COR-L47 (cell line): ENCODE results near the gene CELSR1.

Source experiments
- DNase-seq: peaks from one replicate; lab custom pipeline; 2025; lab: John Stamatoyannopoulos, UW

The CELSR1 gene

GRCh38 chr22:46575911-46576555, 38.6 kb upstream of the CELSR1 start:
- DNase-seq: no peak

DNA sequence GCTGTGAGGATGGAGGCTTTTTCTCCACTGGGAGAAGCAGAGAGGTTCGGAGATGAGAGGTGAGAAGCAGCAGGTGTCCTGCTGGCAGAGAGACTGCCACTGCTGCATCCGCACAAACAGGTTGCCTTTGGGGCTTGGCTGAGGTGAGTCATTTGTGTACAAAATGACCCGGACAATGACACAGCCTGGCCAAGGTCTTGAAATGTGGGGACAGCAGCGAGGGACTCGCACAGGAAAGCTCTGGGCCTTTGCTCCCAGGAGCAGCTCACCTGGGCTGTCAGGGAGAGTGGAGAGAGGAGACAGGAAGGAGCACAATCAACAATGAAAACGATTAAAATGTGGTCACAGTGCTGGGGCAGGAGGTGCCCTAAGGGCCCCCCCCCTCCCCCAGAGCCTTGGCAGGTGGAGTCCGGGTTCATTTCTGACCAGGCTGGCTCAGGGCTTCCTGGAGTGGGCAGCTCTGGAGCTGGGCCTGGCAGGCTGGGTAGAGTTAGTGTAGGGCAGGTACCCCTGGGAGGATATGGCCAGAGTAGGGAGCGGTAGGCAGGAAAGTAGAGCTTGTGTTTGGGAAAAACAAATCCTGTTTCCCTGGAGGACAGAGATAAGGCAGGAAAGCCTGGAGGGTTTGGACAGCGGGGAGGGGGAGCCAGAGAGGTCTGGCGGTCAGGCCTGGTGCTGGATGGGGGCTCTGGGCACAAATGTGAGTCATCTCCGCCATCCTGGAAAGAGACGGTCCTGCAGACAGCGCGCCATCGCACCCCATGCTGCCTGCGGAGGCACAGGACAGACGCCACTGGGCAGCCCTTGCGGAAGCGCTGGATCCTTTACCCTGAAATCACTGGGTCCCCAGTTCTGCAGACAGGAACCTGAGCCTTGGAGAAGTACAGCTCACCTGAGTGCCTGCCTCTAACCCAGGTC, 37.8 kb upstream of the CELSR1 start:
- DNase-seq: no peak

DNA sequence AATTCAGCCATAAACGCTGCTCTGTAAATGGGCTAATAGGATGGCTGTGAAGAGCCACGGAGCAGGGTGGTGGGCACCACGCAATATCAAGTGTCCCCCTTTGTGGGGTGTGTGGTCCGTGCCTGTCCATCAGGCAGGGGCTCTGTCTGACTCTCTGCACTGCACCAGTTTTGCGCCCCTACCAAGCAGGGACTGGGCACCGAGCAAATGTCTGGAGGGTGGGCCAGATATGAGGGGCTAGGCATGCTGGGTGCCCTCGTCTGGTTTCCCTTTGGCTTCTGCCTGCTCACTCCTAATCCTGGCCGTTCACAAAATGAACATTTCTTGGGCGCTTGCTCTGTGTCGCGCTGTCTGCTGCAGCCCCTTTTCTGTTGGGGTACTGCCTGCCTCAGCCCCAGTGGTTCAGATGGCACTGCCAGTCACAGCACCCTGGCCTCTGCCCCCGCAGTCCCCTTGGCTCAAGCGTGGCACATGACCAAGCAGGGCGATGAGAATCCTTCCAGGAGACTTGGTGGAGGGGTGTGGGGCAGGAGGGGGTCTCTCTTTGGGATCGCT, 37.1 kb upstream of the CELSR1 start:
- DNase-seq: no peak

DNA sequence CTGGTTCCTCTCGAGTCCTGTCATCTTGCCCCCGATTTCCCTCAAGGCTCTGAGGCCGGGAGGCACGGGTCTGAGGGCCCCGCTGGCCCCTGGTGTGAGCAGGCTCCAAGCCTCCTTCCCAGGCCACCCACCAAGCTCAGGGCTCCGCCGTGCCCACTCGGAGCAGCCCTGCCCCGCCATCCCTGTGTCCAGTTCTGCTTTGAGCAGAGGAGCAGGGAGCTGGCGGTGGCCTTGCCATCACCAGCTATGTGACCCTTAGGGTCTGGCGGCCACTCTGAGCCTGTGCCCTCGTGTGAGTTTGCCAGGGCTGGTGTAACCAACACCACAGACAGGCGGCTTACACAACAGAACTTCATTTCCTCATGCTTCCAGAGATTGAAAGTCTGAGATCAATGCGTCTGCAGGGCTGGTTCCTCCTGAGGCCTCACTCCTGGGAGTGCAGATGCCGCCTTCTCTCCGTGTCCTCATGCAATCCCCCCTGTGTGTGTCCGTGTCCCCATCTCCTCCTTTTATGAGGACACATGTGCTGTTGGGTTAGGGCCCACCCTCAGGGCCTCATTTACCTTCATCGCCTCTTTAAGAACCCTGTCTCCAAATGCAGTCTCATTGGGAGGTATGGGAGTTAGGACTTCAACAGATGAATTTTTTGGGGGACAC, 36.5 kb upstream of the CELSR1 start:
- DNase-seq: no peak

GRCh38 chr22:46572911-46573780, 35.7 kb upstream of the CELSR1 start:
- no peak for DNase-seq

- DNase-seq: no peak
These were observed 34.3 kb upstream of the CELSR1 start for GRCh38 chr22:46571642-46572250.

DNA sequence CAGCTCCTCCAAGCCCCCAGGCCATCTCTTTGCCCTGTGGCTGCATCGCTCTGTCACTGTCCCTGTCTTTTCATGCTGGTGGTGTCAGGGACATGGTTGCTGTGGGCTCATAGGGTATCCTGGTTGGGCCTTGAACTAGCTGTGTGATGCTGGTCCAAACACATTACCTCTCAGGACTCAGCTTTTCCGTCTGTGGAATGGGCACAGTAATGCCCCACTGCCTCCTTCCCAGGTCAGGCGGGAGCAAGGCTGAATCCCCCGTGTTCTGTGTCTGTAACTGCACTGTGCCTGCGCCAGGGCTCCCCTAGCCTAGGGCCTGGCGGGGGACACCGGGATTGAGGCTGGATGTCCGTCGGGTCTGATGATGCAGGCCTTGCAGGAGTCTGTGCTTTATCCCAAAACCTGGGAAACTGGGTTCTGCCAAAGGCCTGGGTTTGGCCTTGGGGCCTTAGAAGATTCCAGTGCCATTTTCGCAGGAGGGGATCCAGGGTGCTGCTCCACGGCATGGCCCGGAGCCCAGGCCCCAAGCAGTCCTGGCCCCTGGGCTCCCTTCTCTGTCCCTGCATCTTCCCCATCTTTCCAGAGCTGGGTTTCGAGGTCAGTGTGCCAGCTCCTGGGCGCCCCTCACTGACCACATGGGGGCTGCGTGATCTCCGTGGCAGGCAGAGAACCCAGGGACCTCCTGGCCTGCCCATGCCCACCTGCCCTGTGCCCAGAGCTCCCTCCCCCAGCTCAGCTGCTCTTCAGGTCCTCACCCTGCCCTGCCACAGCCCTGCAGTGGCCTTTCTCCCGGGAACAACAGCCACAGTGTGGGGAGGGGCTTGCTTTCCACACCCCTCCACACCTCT, 32.7 kb upstream of the CELSR1 start:
- no peak for DNase-seq

- DNase-seq: no peak
These were observed 31.8 kb upstream of the CELSR1 start for GRCh38 chr22:46569055-46569847.

DNA sequence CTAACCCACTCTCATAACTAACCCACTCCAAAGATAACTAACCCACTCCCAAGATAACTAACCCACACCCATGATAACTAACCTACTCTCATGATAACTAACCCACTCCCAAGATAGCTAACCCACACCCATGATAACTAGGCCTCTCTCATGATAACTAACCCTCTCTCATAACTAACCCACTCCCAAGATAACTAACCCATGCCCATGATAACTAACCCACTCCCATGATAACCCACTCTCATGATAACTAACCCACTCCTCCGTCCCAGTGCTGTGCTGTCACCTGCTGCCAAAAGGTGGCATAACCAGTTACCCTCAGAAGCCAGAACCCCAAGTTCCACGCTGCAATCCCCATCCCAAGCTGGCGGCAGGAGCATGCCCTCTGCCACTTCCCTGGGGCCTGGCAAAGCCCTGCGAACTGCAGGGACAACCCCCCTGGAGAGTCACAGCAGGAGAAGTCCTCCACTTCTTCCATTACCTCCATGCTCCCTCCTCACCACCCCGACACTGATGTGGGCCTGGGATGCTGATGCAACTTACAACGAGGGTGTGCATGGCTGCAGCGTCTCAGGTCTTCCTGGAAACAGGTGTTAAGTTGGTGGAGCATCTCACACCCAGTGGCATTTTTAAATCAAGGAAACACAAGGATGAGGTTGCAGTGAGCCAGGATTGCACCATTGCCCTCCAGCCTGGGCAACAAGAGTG, 30.8 kb upstream of the CELSR1 start:
- no peak for DNase-seq

DNA sequence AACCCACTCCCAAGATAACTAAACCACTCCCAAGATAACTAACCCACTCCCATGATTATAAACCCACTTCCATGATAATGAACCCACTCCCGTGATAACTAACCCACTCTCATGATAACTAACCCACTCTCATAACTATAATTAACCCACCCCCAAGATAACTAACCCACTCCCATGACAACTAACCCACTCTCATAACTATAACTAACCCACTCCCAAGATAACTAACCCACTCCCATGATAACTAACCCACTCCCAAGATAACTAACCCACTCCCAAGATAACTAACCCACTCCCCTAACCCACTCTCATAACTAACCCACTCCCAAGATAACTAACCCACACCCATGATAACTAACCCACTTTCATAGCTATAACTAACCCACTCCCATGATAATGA, 30.1 kb upstream of the CELSR1 start:
- no peak for DNase-seq

GRCh38 chr22:46564084-46564714, 26.8 kb upstream of the CELSR1 start:
- no peak for DNase-seq

DNA sequence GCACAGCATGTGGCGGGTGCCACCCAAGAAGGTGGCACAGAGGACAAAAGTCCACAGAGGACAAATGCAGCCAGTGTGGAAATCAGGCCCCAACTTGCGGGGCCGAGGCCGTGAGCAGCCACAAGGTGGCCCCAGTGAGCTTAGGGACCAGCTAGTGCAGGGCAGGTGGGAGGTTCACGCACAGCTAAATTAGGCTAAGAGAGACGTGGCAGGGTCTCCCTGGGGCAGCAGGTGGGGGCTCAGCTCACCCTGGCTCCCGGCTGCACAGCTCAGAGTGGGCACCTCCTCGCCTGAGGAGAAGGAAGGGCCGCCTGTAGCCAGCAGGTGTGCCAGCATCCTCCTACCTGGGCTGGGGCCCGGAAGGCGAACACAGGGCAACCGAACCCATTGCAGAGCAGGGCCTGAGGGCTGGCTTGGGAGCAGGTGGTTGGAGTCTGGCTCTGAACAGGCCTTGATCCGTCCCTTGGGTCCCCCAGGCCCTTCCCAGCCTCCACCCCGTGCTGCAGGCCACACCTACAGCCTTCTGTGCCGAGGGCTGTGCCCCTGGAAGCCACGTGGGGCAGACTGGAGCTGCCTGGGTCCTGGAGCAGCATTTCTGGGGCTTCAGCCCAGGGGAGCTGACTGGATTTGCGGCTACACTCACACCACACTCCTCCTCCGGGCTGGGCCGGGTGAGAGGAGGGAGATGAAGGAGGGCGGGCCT, 26.1 kb upstream of the CELSR1 start:
- DNase-seq: peak; percentile 78

GRCh38 chr22:46561435-46561905, 24.1 kb upstream of the CELSR1 start:
- peak; percentile 44 for DNase-seq

DNA sequence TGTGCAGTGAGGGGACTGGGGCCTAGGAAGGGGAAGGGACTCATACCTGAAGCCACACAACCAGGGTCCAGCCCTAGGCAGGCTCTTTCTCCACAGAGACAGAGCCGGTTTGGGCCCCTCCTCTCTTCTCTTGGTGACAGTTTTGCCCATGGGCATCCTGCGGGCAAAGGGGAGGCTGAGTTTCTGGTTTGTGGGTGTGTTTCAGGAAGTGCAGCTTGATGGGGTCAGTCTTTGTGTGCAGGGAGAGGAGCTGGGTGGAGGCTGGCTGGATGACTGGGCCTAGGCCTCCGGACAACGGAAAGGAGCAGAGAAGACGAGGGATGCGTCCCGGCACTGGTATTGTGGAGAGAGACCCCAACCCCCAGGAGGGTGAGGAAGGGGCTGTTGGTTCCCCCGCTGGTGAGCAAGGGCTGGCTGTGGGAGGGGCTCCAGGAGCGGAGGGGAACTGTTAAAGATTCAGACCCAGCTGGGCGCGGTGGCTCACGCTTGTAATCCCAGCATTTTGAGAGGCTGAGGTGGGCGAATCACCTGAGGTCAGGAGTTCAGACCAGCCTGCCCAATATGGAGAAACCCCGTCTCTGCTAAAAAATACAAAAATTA, 23.4 kb upstream of the CELSR1 start:
- DNase-seq: no peak

DNA sequence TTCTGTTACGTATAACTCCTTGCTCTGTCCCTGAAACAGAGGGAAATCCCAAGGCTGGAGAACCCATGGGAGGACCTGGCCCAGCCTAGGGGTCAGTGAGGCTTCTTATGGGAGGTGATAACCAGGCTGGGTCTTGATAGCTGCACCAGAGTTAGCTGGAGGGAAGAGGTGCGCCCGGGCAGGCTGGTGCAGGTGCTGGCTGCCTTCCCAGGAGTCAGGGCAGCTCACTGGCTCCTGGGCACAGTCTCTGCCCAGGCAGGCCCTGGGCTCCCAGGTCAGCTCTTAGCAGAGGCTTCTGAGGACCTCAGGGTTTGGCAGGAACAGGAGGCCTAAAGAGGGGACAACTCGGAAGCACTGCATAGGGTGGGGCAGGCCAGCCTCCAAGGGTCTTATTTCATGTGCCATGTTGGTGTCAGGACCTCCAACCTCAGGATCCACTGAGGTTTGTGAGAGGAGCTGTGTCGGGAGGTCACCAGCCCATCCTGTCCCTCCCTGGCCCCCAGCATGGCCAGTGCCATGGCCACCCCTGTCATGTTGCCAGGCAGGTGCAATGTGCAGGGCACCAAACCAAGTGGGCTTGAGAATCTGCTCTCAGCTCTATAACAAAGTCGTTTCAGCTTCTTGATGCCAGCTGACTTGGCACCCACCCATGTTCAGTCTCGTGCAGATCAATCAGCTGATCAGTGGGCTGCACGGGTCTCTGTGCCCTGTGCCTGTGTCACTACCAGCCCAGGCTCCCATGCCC, 20.5 kb upstream of the CELSR1 start:
- no peak for DNase-seq

DNA sequence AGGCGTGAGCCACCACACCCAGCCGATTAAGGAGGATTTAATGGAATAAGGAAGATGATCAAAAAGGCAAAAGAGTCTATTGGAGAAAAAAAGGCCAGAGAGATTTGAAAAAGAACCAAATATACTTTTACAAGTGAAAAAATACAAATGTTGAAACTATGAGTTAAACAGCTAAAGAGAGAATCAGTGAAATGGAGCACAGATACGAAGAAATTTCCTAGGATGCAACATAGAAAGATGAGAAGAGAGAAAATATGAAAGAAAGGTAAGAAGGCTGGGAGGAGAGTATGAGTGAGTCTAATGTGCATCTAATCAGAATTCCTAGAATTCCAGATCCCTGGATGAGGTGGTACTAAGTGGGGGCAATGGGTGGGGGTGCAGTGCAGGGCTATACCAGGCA, 19.4 kb upstream of the CELSR1 start:
- no peak for DNase-seq
